HUES6 (cell line): Measurements from ENCODE around the gene ERC2.

Source experiments
- H3K27ac ChIP-seq: 2 replicates; pipeline ENCODE4 v1.7.0; 2013; ENCODE audit warnings: low read depth, mild to moderate bottlenecking, low read length, inconsistent platforms
- H3K27me3 ChIP-seq: 2 replicates; pipeline ENCODE4 v1.6.1; 2013; ENCODE audit warnings: low read length; ENCODE audit not compliant: control insufficient read depth, insufficient read depth
- H3K36me3 ChIP-seq: 2 replicates; pipeline ENCODE4 v1.6.1; 2013; ENCODE audit warnings: low read length; ENCODE audit not compliant: control insufficient read depth, insufficient read depth
- H3K4me1 ChIP-seq: 2 replicates; pipeline ENCODE4 v1.6.1; 2013; ENCODE audit warnings: low read length; ENCODE audit not compliant: control insufficient read depth, insufficient read depth
- H3K4me3 ChIP-seq: 2 replicates; pipeline ENCODE4 v1.5.1; 2013; ENCODE audit warnings: low read depth, low read length
- H3K9ac ChIP-seq: one replicate; pipeline ENCODE4 v1.6.1; 2013; ENCODE audit warnings: mild to moderate bottlenecking, low read length
- H3K9me3 ChIP-seq: 2 replicates; pipeline ENCODE4 v1.6.1; 2013; ENCODE audit warnings: low read depth, low read length; ENCODE audit not compliant: control insufficient read depth, insufficient read depth

Gene ERC2

GRCh38 chr3:55555873-55556618, 912.2 kb downstream of the ERC2 start:
- Histone ChIP-seq H3K27ac (no peak overlapping the region), H3K4me1 (peaks cover 34% of the 10 kb centered on the region), H3K27me3 (no peaks in the 10 kb centered on the region), H3K9ac (no peak overlapping the region), H3K9me3 (no peaks in the 10 kb centered on the region), H3K4me3 (no peak overlapping the region), H3K36me3 (no peaks in the 10 kb centered on the region; the same call in 1 of the 2 replicates)

GRCh38 chr3:55554634-55555425, 913.4 kb downstream of the ERC2 start:
- Histone ChIP-seq H3K9ac (peak overlapping the region; percentile 39), H3K27me3 (no peaks in the 10 kb centered on the region), H3K4me1 (peaks cover 34% of the 10 kb centered on the region), H3K27ac (peak overlapping the region; percentile 12; the same call in 1 of the 2 replicates), H3K4me3 (no peak overlapping the region), H3K9me3 (no peaks in the 10 kb centered on the region), H3K36me3 (no peaks in the 10 kb centered on the region; the same call in 1 of the 2 replicates)

- H3K36me3 ChIP-seq: no peaks in the 10 kb centered on the region; the same call in 1 of the 2 replicates
- H3K27ac ChIP-seq: no peak overlapping the region
- no peaks in the 10 kb centered on the region for H3K9me3 ChIP-seq
- no peak overlapping the region for H3K9ac ChIP-seq
- H3K4me3 ChIP-seq: no peak overlapping the region
- H3K4me1 ChIP-seq: peaks cover 44% of the 10 kb centered on the region
- no peaks in the 10 kb centered on the region for H3K27me3 ChIP-seq
Observed at GRCh38 chr3:55551644-55552043, 916.6 kb downstream of the ERC2 start.

GRCh38 chr3:55549177-55549576, 919.1 kb downstream of the ERC2 start:
- Histone ChIP-seq H3K9ac (no peak overlapping the region), H3K27me3 (no peaks in the 10 kb centered on the region), H3K9me3 (no peaks in the 10 kb centered on the region), H3K27ac (no peak overlapping the region), H3K4me1 (peaks cover 39% of the 10 kb centered on the region), H3K36me3 (no peaks in the 10 kb centered on the region; the same call in 1 of the 2 replicates), H3K4me3 (no peak overlapping the region)

GRCh38 chr3:55546866-55547669, 921.2 kb downstream of the ERC2 start:
- no peaks in the 10 kb centered on the region for H3K27me3 ChIP-seq
- no peak overlapping the region for H3K9ac ChIP-seq
- H3K9me3 ChIP-seq: no peaks in the 10 kb centered on the region
- no peak overlapping the region for H3K27ac ChIP-seq
- no peak overlapping the region for H3K4me3 ChIP-seq
- H3K36me3 ChIP-seq: no peaks in the 10 kb centered on the region; the same call in 1 of the 2 replicates
- peaks cover 39% of the 10 kb centered on the region for H3K4me1 ChIP-seq

- no peak overlapping the region for H3K27ac ChIP-seq
- H3K4me1 ChIP-seq: peaks cover 45% of the 10 kb centered on the region
- no peaks in the 10 kb centered on the region for H3K9me3 ChIP-seq
- no peak overlapping the region for H3K4me3 ChIP-seq
- no peaks in the 10 kb centered on the region for H3K27me3 ChIP-seq
- H3K9ac ChIP-seq: no peak overlapping the region
- no peaks in the 10 kb centered on the region for H3K36me3 ChIP-seq
Observed at GRCh38 chr3:55545995-55546394, 922.3 kb downstream of the ERC2 start.

GRCh38 chr3:55544219-55544618, 924.0 kb downstream of the ERC2 start:
- H3K27me3 ChIP-seq: no peaks in the 10 kb centered on the region
- no peak overlapping the region; the same call in 1 of the 2 replicates for H3K4me3 ChIP-seq
- no peaks in the 10 kb centered on the region for H3K9me3 ChIP-seq
- no peak overlapping the region for H3K27ac ChIP-seq
- H3K36me3 ChIP-seq: no peaks in the 10 kb centered on the region
- no peak overlapping the region for H3K9ac ChIP-seq
- peaks cover 57% of the 10 kb centered on the region for H3K4me1 ChIP-seq

GRCh38 chr3:55543181-55543614, 925.1 kb downstream of the ERC2 start:
- H3K9ac ChIP-seq: no peak overlapping the region
- no peaks in the 10 kb centered on the region for H3K9me3 ChIP-seq
- peaks cover 57% of the 10 kb centered on the region for H3K4me1 ChIP-seq
- H3K4me3 ChIP-seq: no peak overlapping the region
- H3K27me3 ChIP-seq: no peaks in the 10 kb centered on the region
- H3K27ac ChIP-seq: no peak overlapping the region
- no peaks in the 10 kb centered on the region for H3K36me3 ChIP-seq

GRCh38 chr3:55541456-55541855, 926.8 kb downstream of the ERC2 start:
- Histone ChIP-seq H3K9me3 (no peaks in the 10 kb centered on the region), H3K4me3 (no peak overlapping the region), H3K27me3 (no peaks in the 10 kb centered on the region), H3K27ac (no peak overlapping the region), H3K9ac (no peak overlapping the region), H3K36me3 (no peaks in the 10 kb centered on the region), H3K4me1 (peaks cover 40% of the 10 kb centered on the region)

GRCh38 chr3:55541016-55541415, 927.3 kb downstream of the ERC2 start:
- Histone ChIP-seq H3K9ac (no peak overlapping the region), H3K27me3 (no peaks in the 10 kb centered on the region), H3K4me3 (no peak overlapping the region), H3K27ac (no peak overlapping the region), H3K36me3 (no peaks in the 10 kb centered on the region), H3K9me3 (no peaks in the 10 kb centered on the region), H3K4me1 (peaks cover 36% of the 10 kb centered on the region)
